Neural cell (in vitro differentiated cells): ENCODE data around the gene CELF4. TPM values are rescaled to one million over a fixed set of nuclear protein-coding genes. Genes with fewer than 3 reads are reported as not detected.

Experiments
- H2AFZ ChIP-seq: fragments of 200-600, 300-800 bp; sonication (generic), shearing (Covaris generic); 2 replicates; pipeline ENCODE4 v1.6.0; 2014; ENCODE audit warnings: low read depth, mild to moderate bottlenecking, antibody characterized with exemption, low read length, moderate library complexity
- H3F3A ChIP-seq: fragments of 200-600 bp; shearing (Covaris generic); 2 replicates; pipeline ENCODE4 v1.6.1; 2016; ENCODE audit warnings: mild to moderate bottlenecking, moderate library complexity, mixed read lengths, antibody characterized with exemption, low read length; ENCODE audit not compliant: insufficient read depth, poor library complexity, severe bottlenecking
- H3K27ac ChIP-seq: fragments of 200-600, 300-800 bp; sonication (generic), shearing (Covaris generic); 2 replicates; pipeline ENCODE4 v1.5.1; 2014; ENCODE audit warnings: mild to moderate bottlenecking, low read length, moderate library complexity
- H3K27me3 ChIP-seq: fragments of 300-800, 200-600 bp; sonication (generic), shearing (Covaris generic); 2 replicates; pipeline ENCODE4 v1.6.0; 2014; ENCODE audit warnings: mild to moderate bottlenecking, low read depth, low read length, moderate library complexity; ENCODE audit not compliant: insufficient read depth
- H3K36me3 ChIP-seq: fragments of 300-800, 200-600 bp; sonication (generic), shearing (Covaris generic); 2 replicates; pipeline ENCODE4 v1.5.1; 2014; ENCODE audit warnings: mild to moderate bottlenecking, antibody characterized with exemption, low read length, moderate library complexity; ENCODE audit not compliant: insufficient read depth
- H3K4me2 ChIP-seq: fragments of 300-800, 200-600 bp; sonication (generic), shearing (Covaris generic); 2 replicates; pipeline ENCODE4 v1.6.0; 2014; ENCODE audit warnings: mild to moderate bottlenecking, low read length
- H3K4me3 ChIP-seq: fragments of 300-800, 200-600 bp; sonication (generic), shearing (Covaris generic); 2 replicates; pipeline ENCODE4 v1.5.1; 2014; ENCODE audit warnings: mild to moderate bottlenecking, low read length, moderate library complexity
- H3K79me2 ChIP-seq: fragments of 200-600 bp; shearing (Covaris generic); replicated peaks from 2 replicates; pipeline ENCODE4 v1.6.0; 2014; ENCODE audit warnings: mild to moderate bottlenecking, low read length, moderate library complexity; ENCODE audit not compliant: insufficient read depth
- H3K9ac ChIP-seq: fragments of 300-800, 200-600 bp; sonication (generic), shearing (Covaris generic); 2 replicates; pipeline ENCODE4 v1.6.1; 2016; ENCODE audit warnings: mild to moderate bottlenecking, low read length, mixed read lengths
- H3K9me2 ChIP-seq: fragments of 200-600 bp; shearing (Covaris generic); 2 replicates; pipeline ENCODE4 v1.6.1; 2016; ENCODE audit warnings: mild to moderate bottlenecking, low read length, mixed read lengths; ENCODE audit not compliant: insufficient read depth
- H3K9me3 ChIP-seq: fragments of 200-600, 300-800 bp; sonication (generic), shearing (Covaris generic); 2 replicates; pipeline ENCODE4 v1.6.1; 2016; ENCODE audit warnings: mild to moderate bottlenecking, mixed run types, low read length, moderate library complexity, mixed read lengths
- H4K20me1 ChIP-seq: fragments of 200-600 bp; shearing (Covaris generic); 2 replicates; pipeline ENCODE4 v1.6.1; 2016; ENCODE audit warnings: mild to moderate bottlenecking, mixed run types; ENCODE audit not compliant: insufficient read depth
- EP300 ChIP-seq: fragments of 450-650 bp; conservative IDR thresholded peaks from 2 replicates; pipeline ENCODE4 v1.6.1; 2014; ENCODE audit warnings: antibody characterized with exemption, mild to moderate bottlenecking, moderate library complexity; ENCODE audit not compliant: poor library complexity, severe bottlenecking
- EZH2 ChIP-seq: fragments of 200-600, 300-800 bp; shearing (Covaris generic), sonication (generic); IDR thresholded peaks from 2 replicates; pipeline ENCODE4 v1.6.1; 2014; ENCODE audit warnings: antibody characterized with exemption, low read length, borderline replicate concordance, mild to moderate bottlenecking; ENCODE audit not compliant: insufficient read depth, poor library complexity, severe bottlenecking
- MXI1 ChIP-seq: fragments of 450-650 bp; conservative IDR thresholded peaks from 2 replicates; pipeline ENCODE4 v1.6.1; 2014; ENCODE audit warnings: antibody characterized with exemption, mild to moderate bottlenecking; ENCODE audit not compliant: poor library complexity, severe bottlenecking
- POLR2AphosphoS5 ChIP-seq: IDR thresholded peaks from 2 replicates; pipeline ENCODE4 v1.6.1; 2012
- RAD21 ChIP-seq: fragments of 450-650 bp; conservative IDR thresholded peaks from 2 replicates; pipeline ENCODE4 v1.6.1; 2014; ENCODE audit warnings: antibody characterized with exemption, mild to moderate bottlenecking, moderate library complexity
- SMC3 ChIP-seq: fragments of 450-650 bp; conservative IDR thresholded peaks from 2 replicates; pipeline ENCODE4 v1.6.1; 2014; ENCODE audit warnings: antibody characterized with exemption, mild to moderate bottlenecking, moderate library complexity; ENCODE audit not compliant: poor library complexity
- TAF1 ChIP-seq: IDR thresholded peaks from 2 replicates; pipeline ENCODE4 v1.6.1; 2012; ENCODE audit warnings: low read depth
- polyA plus RNA-seq: library from polyadenylated mRNA; depleted of rRNA; stranded (reverse); fragments of >200 nt; gene quantifications from 2 replicates; pipeline ENCODE4 v1.2.3, GENCODE V29; 2014
- TF ChIP-seq, protein P1 (sequence below): fragments of 450-650 bp; IDR thresholded peaks from 2 replicates; pipeline ENCODE4 v1.5.1; 2014; ENCODE audit warnings: antibody characterized with exemption, mild to moderate bottlenecking, moderate library complexity; ENCODE audit not compliant: poor library complexity, severe bottlenecking
- TF ChIP-seq, protein P2 (sequence below): IDR thresholded peaks from 2 replicates; pipeline ENCODE4 v1.6.1; 2012; ENCODE audit warnings: borderline replicate concordance

CELF4 gene
- polyA plus RNA-seq, 1 donor from 2014 or later: 191 TPM

DNA sequence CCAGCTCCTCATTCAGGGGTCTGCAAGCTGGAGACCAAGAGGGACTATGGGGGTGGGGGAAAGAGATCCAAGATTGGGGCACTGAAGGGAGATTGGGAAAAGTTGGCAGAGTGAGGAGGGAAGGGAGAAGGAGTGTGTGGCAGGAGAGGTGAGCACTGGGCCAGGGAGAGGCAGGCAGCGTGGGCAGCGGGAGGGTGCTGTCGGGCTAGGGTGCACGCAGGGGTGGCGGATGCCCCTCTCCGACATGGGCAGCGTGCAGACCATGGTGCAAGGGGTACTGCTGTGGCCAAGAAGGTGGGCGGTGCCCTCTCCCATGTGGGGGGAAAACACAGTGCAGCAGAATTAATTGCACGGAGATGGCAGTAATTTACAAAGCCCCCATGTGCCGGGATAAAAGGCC, 74.1 kb downstream of the CELF4 start:
- Histone ChIP-seq H3K4me3 (no peak overlapping the region), H3F3A (no peaks in the 10 kb centered on the region), H4K20me1 (peaks cover 17% of the 10 kb centered on the region), H3K9me2 (no peaks in the 10 kb centered on the region), H3K9me3 (no peaks in the 10 kb centered on the region), H3K36me3 (no peaks in the 10 kb centered on the region), H3K79me2 (no peaks in the 10 kb centered on the region), H2AFZ (no peak overlapping the region), H3K27me3 (peaks cover 5% of the 10 kb centered on the region), H3K27ac (no peak overlapping the region), H3K4me2 (no peak overlapping the region), H3K9ac (no peak overlapping the region)
- TF ChIP-seq MXI1 (no peak), EP300 (no peak), TAF1 (no peak), RAD21 (no peak), SMC3 (no peak)
- TF ChIP-seq, protein P1, sequence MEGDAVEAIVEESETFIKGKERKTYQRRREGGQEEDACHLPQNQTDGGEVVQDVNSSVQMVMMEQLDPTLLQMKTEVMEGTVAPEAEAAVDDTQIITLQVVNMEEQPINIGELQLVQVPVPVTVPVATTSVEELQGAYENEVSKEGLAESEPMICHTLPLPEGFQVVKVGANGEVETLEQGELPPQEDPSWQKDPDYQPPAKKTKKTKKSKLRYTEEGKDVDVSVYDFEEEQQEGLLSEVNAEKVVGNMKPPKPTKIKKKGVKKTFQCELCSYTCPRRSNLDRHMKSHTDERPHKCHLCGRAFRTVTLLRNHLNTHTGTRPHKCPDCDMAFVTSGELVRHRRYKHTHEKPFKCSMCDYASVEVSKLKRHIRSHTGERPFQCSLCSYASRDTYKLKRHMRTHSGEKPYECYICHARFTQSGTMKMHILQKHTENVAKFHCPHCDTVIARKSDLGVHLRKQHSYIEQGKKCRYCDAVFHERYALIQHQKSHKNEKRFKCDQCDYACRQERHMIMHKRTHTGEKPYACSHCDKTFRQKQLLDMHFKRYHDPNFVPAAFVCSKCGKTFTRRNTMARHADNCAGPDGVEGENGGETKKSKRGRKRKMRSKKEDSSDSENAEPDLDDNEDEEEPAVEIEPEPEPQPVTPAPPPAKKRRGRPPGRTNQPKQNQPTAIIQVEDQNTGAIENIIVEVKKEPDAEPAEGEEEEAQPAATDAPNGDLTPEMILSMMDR: no peak

DNA sequence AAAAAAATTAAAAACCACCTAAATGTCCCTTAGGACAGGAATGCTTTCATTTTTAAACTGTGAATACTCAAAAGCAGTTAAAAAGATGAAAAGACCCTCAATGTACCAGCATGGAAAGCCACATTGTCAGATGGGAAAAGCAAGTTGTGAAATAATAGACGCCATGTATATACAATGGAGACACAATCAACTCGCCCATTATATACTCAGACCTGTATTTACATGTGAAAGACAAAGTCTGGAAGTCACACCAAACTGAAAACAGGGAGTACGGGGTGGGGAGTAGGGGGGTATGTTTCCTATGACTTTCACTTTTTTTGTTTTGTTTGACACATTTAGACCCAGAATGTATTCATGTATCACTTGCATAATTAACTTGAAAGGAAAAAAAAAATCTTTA, 75.6 kb downstream of the CELF4 start:
- peaks cover 17% of the 10 kb centered on the region for H4K20me1 ChIP-seq
- H3K27me3 ChIP-seq: peaks cover 10% of the 10 kb centered on the region
- no peak overlapping the region for H2AFZ ChIP-seq
- no peak overlapping the region for H3K4me3 ChIP-seq
- no peak for TF ChIP-seq EZH2
- TF ChIP-seq, protein P2, sequence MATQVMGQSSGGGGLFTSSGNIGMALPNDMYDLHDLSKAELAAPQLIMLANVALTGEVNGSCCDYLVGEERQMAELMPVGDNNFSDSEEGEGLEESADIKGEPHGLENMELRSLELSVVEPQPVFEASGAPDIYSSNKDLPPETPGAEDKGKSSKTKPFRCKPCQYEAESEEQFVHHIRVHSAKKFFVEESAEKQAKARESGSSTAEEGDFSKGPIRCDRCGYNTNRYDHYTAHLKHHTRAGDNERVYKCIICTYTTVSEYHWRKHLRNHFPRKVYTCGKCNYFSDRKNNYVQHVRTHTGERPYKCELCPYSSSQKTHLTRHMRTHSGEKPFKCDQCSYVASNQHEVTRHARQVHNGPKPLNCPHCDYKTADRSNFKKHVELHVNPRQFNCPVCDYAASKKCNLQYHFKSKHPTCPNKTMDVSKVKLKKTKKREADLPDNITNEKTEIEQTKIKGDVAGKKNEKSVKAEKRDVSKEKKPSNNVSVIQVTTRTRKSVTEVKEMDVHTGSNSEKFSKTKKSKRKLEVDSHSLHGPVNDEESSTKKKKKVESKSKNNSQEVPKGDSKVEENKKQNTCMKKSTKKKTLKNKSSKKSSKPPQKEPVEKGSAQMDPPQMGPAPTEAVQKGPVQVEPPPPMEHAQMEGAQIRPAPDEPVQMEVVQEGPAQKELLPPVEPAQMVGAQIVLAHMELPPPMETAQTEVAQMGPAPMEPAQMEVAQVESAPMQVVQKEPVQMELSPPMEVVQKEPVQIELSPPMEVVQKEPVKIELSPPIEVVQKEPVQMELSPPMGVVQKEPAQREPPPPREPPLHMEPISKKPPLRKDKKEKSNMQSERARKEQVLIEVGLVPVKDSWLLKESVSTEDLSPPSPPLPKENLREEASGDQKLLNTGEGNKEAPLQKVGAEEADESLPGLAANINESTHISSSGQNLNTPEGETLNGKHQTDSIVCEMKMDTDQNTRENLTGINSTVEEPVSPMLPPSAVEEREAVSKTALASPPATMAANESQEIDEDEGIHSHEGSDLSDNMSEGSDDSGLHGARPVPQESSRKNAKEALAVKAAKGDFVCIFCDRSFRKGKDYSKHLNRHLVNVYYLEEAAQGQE: no peak
- no peak for TF ChIP-seq MXI1
- TF ChIP-seq RAD21: no peak
- TF ChIP-seq, protein P1: no peak
- TF ChIP-seq EP300: no peak
- no peak for TF ChIP-seq POLR2AphosphoS5
- no peak for TF ChIP-seq SMC3
- no peak for TF ChIP-seq TAF1
- no peaks in the 10 kb centered on the region for H3K36me3 ChIP-seq
- H3F3A ChIP-seq: no peaks in the 10 kb centered on the region
- no peaks in the 10 kb centered on the region for H3K9me2 ChIP-seq
- H3K79me2 ChIP-seq: no peaks in the 10 kb centered on the region
- no peak overlapping the region for H3K27ac ChIP-seq
- H3K9me3 ChIP-seq: no peaks in the 10 kb centered on the region
- no peak overlapping the region for H3K4me2 ChIP-seq
- H3K9ac ChIP-seq: no peak overlapping the region
